ENCODE data around the gene A4GALT.

The A4GALT gene

GRCh38 chr22:42648017-42648367 is 72.7 kb downstream of the A4GALT start:
- DNase-seq (ENCODE audit: low read depth), result no peak

- peak; percentile 84 for DNase-seq (ENCODE audit: low read depth)
These were observed 73.8 kb downstream of the A4GALT start for GRCh38 chr22:42646569-42647525.

GRCh38 chr22:42645938-42646568 is 74.6 kb downstream of the A4GALT start:
- no peak for DNase-seq (ENCODE audit: low read depth)

- peak; percentile 35 for DNase-seq (ENCODE audit: low read depth)
These were observed 75.2 kb downstream of the A4GALT start for GRCh38 chr22:42645341-42645937.

GRCh38 chr22:42644422-42645340 is 76.0 kb downstream of the A4GALT start:
- DNase-seq (ENCODE audit: low read depth), result peak; percentile 35

- DNase-seq (ENCODE audit: low read depth), result no peak
These were observed 76.8 kb downstream of the A4GALT start for GRCh38 chr22:42643634-42644421.

GRCh38 chr22:42642806-42643633 is 77.7 kb downstream of the A4GALT start:
- DNase-seq (ENCODE audit: low read depth), result no peak
